H1 (cell line): Measurements from ENCODE around the gene KRT34. TPM values are rescaled to one million over a fixed set of nuclear protein-coding genes. Genes with fewer than 3 reads are reported as not detected.

ENCODE experiments used
- CTCF ChIA-PET: fragments of 300-600 bp; sonication (Branson Sonifier 250); formaldehyde crosslinking; loops from one replicate; lab custom pipeline; 2021; ENCODE audit not compliant: partially characterized antibody; lab: Charles Lee
- POLR2A ChIA-PET: fragments of 300-600 bp; sonication (Branson Sonifier 250); formaldehyde crosslinking; loops from one replicate; lab custom pipeline; 2021; ENCODE audit warnings: inconsistent platforms; ENCODE audit not compliant: partially characterized antibody; lab: Charles Lee
- DNase-seq, 2 experiments: peaks; one replicate each; pipeline versions ENCODE4 v3.0.0 to v3.0.0-alpha.2; 2010 to 2022; ENCODE audit warnings: low spot score in 2 of 2, low read depth in 1 of 2, mixed read lengths in 1 of 2
- FAIRE-seq: peaks from 2 replicates; lab custom pipeline; 2011; peaks lifted over from hg19 to GRCh38; lab: Jason Lieb, UNC
- H2AFZ ChIP-seq: 2 replicates; pipeline ENCODE4 v1.8.1; 2012; ENCODE audit warnings: low read length, inconsistent platforms
- H2AK5ac ChIP-seq: 2 replicates; pipeline ENCODE4 v1.6.1; 2013; ENCODE audit warnings: low read depth, low read length
- H2BK120ac ChIP-seq: replicated peaks from 2 replicates; pipeline ENCODE3; 2013; ENCODE audit warnings: low read depth, low read length, inconsistent platforms
- H2BK12ac ChIP-seq: 2 replicates; pipeline ENCODE4 v1.6.1; 2013; ENCODE audit warnings: low read depth, low read length
- H2BK15ac ChIP-seq: 2 replicates; pipeline ENCODE4 v1.6.1; 2013; ENCODE audit warnings: low read length
- H2BK20ac ChIP-seq: 2 replicates; pipeline ENCODE4 v1.6.1; 2013; ENCODE audit warnings: low read length
- H2BK5ac ChIP-seq: 2 replicates; pipeline ENCODE4 v1.6.1; 2013; ENCODE audit warnings: low read depth, low read length
- H3K14ac ChIP-seq: 2 replicates; pipeline ENCODE4 v1.6.1; 2013; ENCODE audit warnings: inconsistent platforms; ENCODE audit not compliant: insufficient read length
- H3K18ac ChIP-seq: 2 replicates; pipeline ENCODE4 v1.6.1; 2013; ENCODE audit warnings: low read length; ENCODE audit errors: extremely low read depth
- H3K23ac ChIP-seq: 2 replicates; pipeline ENCODE4 v1.6.1; 2013; ENCODE audit warnings: inconsistent platforms; ENCODE audit not compliant: insufficient read length
- H3K23me2 ChIP-seq: 2 replicates; pipeline ENCODE4 v1.6.1; 2013; ENCODE audit warnings: low read depth, low read length
- H3K27ac ChIP-seq: 2 replicates; pipeline ENCODE4 v1.6.1; 2011; ENCODE audit warnings: low read depth, low read length, inconsistent platforms
- H3K27me3 ChIP-seq, 4 experiments: replicated peaks in 1 of 4; 1 replicate in 1 of 4; 2 replicates in 3 of 4; pipeline versions ENCODE4 v1.6.1 to v1.8.1; 2011 to 2013; ENCODE audit warnings: low read length in 3 of 4, mild to moderate bottlenecking in 3 of 4, inconsistent platforms in 2 of 4, mixed read lengths in 2 of 4, moderate library complexity in 1 of 4; ENCODE audit not compliant: control insufficient read depth in 3 of 4, insufficient read depth in 3 of 4; ENCODE audit errors: extremely low read depth in 1 of 4
- H3K36me3 ChIP-seq, 4 experiments: 2 replicates each; pipeline versions ENCODE4 v1.6.1 to v1.8.1; 2011 to 2013; ENCODE audit warnings: mild to moderate bottlenecking in 4 of 4, low read length in 3 of 4, moderate library complexity in 2 of 4, control low read depth in 1 of 4, inconsistent platforms in 1 of 4; ENCODE audit not compliant: insufficient read depth in 4 of 4, control insufficient read depth in 2 of 4
- H3K4ac ChIP-seq: replicated peaks from 2 replicates; pipeline ENCODE3; 2013; ENCODE audit warnings: low read length, low read depth, mixed read lengths, inconsistent platforms; ENCODE audit not compliant: insufficient read length
- H3K4me1 ChIP-seq, 4 experiments: replicated peaks in 1 of 4; 1 replicate in 1 of 4; 2 replicates in 3 of 4; pipeline versions ENCODE4 v1.6.1 to v1.8.1; 2011 to 2013; ENCODE audit warnings: low read length in 3 of 4, inconsistent platforms in 2 of 4, mixed read lengths in 1 of 4; ENCODE audit not compliant: insufficient read depth in 4 of 4, control insufficient read depth in 3 of 4
- H3K4me2 ChIP-seq, 2 experiments: 2 replicates each; pipeline versions ENCODE4 v1.6.1 to v1.8.1; 2011 to 2013; ENCODE audit warnings: low read depth in 2 of 2, low read length in 2 of 2, control low read depth in 1 of 2, inconsistent platforms in 1 of 2, mild to moderate bottlenecking in 1 of 2; ENCODE audit not compliant: insufficient read depth in 1 of 2
- H3K4me3 ChIP-seq, 4 experiments: fragments of 200-600, 300-600 bp in 1 of 4; sonication (generic), shearing (Covaris generic), sonication (Bioruptor Twin) in 1 of 4; 2 replicates each; pipeline versions ENCODE4 v1.5.1 to v1.8.1; 2011 to 2016; ENCODE audit warnings: low read length in 4 of 4, low read depth in 3 of 4, control low read depth in 2 of 4, inconsistent platforms in 2 of 4, mild to moderate bottlenecking in 2 of 4, mixed read lengths in 1 of 4, moderate library complexity in 1 of 4; ENCODE audit not compliant: insufficient read depth in 2 of 4; ENCODE audit errors: extremely low read depth in 1 of 4
- H3K56ac ChIP-seq: replicated peaks from 2 replicates; pipeline ENCODE3; 2013; ENCODE audit warnings: low read depth, mild to moderate bottlenecking, mixed read lengths, low read length, inconsistent platforms; ENCODE audit not compliant: insufficient read length
- H3K79me1 ChIP-seq: 2 replicates; pipeline ENCODE4 v1.6.1; 2013; ENCODE audit warnings: low read depth, low read length, control low read depth
- H3K79me2 ChIP-seq, 2 experiments: 2 replicates each; pipeline versions ENCODE4 v1.6.1 to v1.8.1; 2012 to 2013; ENCODE audit warnings: low read length in 2 of 2, mild to moderate bottlenecking in 2 of 2, inconsistent platforms in 1 of 2; ENCODE audit not compliant: insufficient read depth in 2 of 2, control insufficient read depth in 1 of 2
- H3K9ac ChIP-seq, 4 experiments: replicated peaks in 1 of 4; 1 replicate in 1 of 4; 2 replicates in 3 of 4; pipeline versions ENCODE4 v1.6.1 to v1.8.1; 2011 to 2013; ENCODE audit warnings: low read depth in 3 of 4, low read length in 3 of 4, control low read depth in 2 of 4, mild to moderate bottlenecking in 2 of 4, moderate library complexity in 2 of 4, inconsistent platforms in 1 of 4; ENCODE audit errors: extremely low read depth in 1 of 4
- H3K9me3 ChIP-seq, 2 experiments: 2 replicates each; pipeline versions ENCODE4 v1.6.1 to v1.8.1; 2012 to 2013; ENCODE audit warnings: mild to moderate bottlenecking in 2 of 2, moderate library complexity in 2 of 2, control low read depth in 1 of 2, inconsistent platforms in 1 of 2, low read depth in 1 of 2, low read length in 1 of 2, mixed read lengths in 1 of 2; ENCODE audit not compliant: insufficient read depth in 2 of 2
- H4K20me1 ChIP-seq, 2 experiments: replicated peaks in 1 of 2; 2 replicates each; pipeline versions ENCODE3 to v1.8.1; 2011 to 2013; ENCODE audit warnings: inconsistent platforms in 2 of 2, low read length in 2 of 2, mild to moderate bottlenecking in 1 of 2; ENCODE audit not compliant: insufficient read depth in 2 of 2, control insufficient read depth in 1 of 2
- H4K5ac ChIP-seq: 2 replicates; pipeline ENCODE4 v1.6.1; 2013; ENCODE audit warnings: low read length, low read depth, mixed read lengths, inconsistent platforms; ENCODE audit not compliant: insufficient read length
- H4K8ac ChIP-seq: 2 replicates; pipeline ENCODE4 v1.8.0; 2013; ENCODE audit warnings: mild to moderate bottlenecking, moderate library complexity, low read length, inconsistent platforms; ENCODE audit not compliant: insufficient read depth; ENCODE audit errors: extremely low read depth
- H4K91ac ChIP-seq: replicated peaks from 2 replicates; pipeline ENCODE3; 2013; ENCODE audit warnings: low read length, mixed read lengths, inconsistent platforms; ENCODE audit not compliant: insufficient read length
- MAX ChIP-seq: IDR thresholded peaks from 2 replicates; pipeline ENCODE4 v1.6.1; 2012; ENCODE audit warnings: inconsistent platforms
- WGBS, 2 experiments: shearing (Covaris generic) in 1 of 2; methylation state at CpG; one replicate each; pipeline versions ENCODE4 v1.1.6 to v1.1.7; 2013 to 2015; ENCODE audit warnings: low lambda C conversion rate in 2 of 2, mixed read lengths in 2 of 2, inconsistent platforms in 1 of 2, low coverage in 1 of 2, missing lambda C conversion rate in 1 of 2; ENCODE audit not compliant: insufficient replicate concordance in 2 of 2, insufficient coverage in 1 of 2, insufficient read length in 1 of 2; ENCODE audit errors: extremely low coverage in 1 of 2, missing lambda C conversion rate in 1 of 2; 5-methylcytosine and 5-hydroxymethylcytosine counted together
- polyA plus RNA-seq, 7 experiments: library from polyadenylated mRNA; depleted of rRNA in 3 of 7; stranded (reverse) in 5 of 7; unstranded in 2 of 7; fragments of >200 nt in 5 of 7; fragments of 200-250 nt in 2 of 7; gene quantifications; 1 replicate in 5 of 7; 2 replicates in 1 of 7; 4 replicates in 1 of 7; pipeline versions ENCODE4 v1.2.1 to v1.2.3, GENCODE V29; 2011 to 2013; ENCODE audit warnings: missing spikeins in 2 of 7, mixed read lengths in 2 of 7
- total RNA-seq: library from RNA; stranded (reverse); fragmentation: NEBNext Ultra II Directional; extraction: Animal tissue kit (Norgen Biotek cat#: 25700); gene quantifications from 2 replicates; pipeline ENCODE4 v1.2.1, GENCODE V29; 2021

KRT34 gene
- total and polyA plus RNA-seq, 2 of the 8 experiments (the other 6 are each of a cell fraction or from before 2014, with no cell fraction given) = not detected

- Histone ChIP-seq H3K23ac (no peak overlapping the region), H3K23me2 (no peaks in the 10 kb centered on the region), H2BK15ac (no peak overlapping the region), H2AK5ac (no peak overlapping the region), H3K4ac (no peak overlapping the region), H3K9me3 (peaks cover 0 to 10% of the 10 kb centered on the region in 2 experiments; a peak in 2 of 4 replicates), H3K4me1 (no peaks in the 10 kb centered on the region), H3K79me1 (no peaks in the 10 kb centered on the region), H3K56ac (no peak overlapping the region), H3K27me3 (no peaks in the 10 kb centered on the region), H4K5ac (no peak overlapping the region), H4K8ac (no peak overlapping the region), H4K91ac (no peak overlapping the region), H2BK120ac (no peak overlapping the region), H2BK5ac (no peak overlapping the region), H4K20me1 (no peaks in the 10 kb centered on the region), H2BK20ac (no peak overlapping the region), H3K14ac (no peak overlapping the region), H3K18ac (no peak overlapping the region), H3K9ac (no peak overlapping the region), H3K4me3 (no peak overlapping the region), H3K27ac (no peak overlapping the region), H2BK12ac (no peak overlapping the region), H3K36me3 (no peaks in the 10 kb centered on the region), H3K4me2 (no peak overlapping the region), H2AFZ (no peak overlapping the region), H3K79me2 (no peaks in the 10 kb centered on the region)
- no peak for FAIRE-seq
- DNase-seq = no peak
- WGBS, 2 experiments = 93% methylated on average over 3 of the region's 3 CpGs; no CpG with 5 or more reads in 1 of the 2 experiments
- CTCF ChIA-PET = no interaction called here
- no peak for TF ChIP-seq MAX
- POLR2A ChIA-PET = no interaction called here
Observed at GRCh38 chr17:41345992-41346391, 36.1 kb downstream of the KRT34 start.
